ENCODE data around the gene TPP1.

Gene TPP1

GRCh38 chr11:6599881-6600390, 19.3 kb downstream of the TPP1 start:
- H3K4me3 ChIP-seq (ENCODE audit: low read depth, low read length): no peak overlapping the region
- DNase-seq (ENCODE audit: low read depth): no peak
- no peak for TF ChIP-seq CTCF (IDR thresholded peaks at IDR 0.05; ENCODE audit: control insufficient read depth, extremely low read depth, insufficient read depth)

DNA sequence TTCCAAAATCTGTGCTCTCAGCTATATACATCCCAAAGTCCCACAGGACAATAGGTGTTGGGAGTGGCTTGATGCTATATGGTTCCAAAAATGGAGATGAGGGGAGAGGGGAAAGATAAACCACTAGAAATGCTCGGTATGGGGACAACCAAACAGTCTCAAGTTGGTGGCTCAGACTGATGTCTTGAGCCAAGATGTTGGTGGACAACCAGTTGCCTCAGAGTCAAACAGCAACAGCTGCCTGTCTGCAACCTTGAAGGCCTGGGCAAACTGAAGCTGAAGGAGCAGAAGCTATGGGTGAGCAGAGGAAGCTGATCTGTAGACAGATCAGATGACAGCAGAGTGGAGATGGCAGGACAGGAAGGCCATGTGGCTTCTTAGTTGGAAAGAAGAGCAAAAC, 19.8 kb downstream of the TPP1 start:
- no peak for TF ChIP-seq CTCF (IDR thresholded peaks at IDR 0.05; ENCODE audit: control insufficient read depth, extremely low read depth, insufficient read depth)

GRCh38 chr11:6598555-6598954, 20.7 kb downstream of the TPP1 start:
- TF ChIP-seq CTCF (IDR thresholded peaks at IDR 0.05; ENCODE audit: control insufficient read depth, extremely low read depth, insufficient read depth): no peak
- DNase-seq (ENCODE audit: low read depth): no peak
- H3K4me3 ChIP-seq (ENCODE audit: low read depth, low read length): no peak overlapping the region

More for the DNA sequence above, 19.8 kb downstream of the TPP1 start:
- no peak for DNase-seq (ENCODE audit: low read depth)
- no peak overlapping the region for H3K4me3 ChIP-seq (ENCODE audit: low read depth, low read length)

DNA sequence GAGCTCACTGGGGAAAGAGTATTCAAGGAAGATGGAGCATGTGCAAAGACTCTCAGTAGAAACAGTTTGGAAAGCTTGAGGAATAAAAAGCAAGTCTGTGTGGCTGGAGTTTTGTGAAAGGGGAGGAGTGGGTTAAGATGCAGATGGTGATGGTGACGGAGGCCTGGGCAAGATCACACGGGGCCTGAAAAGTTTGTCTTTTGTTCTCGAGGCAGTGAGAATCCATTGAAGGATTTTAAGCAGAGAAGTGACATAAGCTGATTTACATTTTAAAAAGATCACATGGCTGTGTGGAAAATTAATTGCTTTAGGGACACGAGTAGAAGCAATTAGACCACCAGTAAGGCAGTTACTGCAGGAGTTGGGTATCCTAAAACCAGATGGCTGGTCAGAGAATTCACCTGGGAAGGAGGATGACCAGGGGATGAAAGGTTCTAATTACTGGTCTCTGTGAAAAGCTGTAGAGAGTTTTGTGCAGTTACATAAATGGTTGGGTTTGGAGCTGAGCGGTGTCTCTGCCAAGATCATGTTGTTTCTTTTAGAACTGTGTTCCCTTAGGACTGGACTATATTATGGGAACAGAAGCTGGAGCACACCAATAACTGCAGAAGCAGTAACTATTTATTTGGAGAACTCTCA, 22.9 kb downstream of the TPP1 start:
- no peak for DNase-seq (ENCODE audit: low read depth)
- TF ChIP-seq CTCF (IDR thresholded peaks at IDR 0.05; ENCODE audit: control insufficient read depth, extremely low read depth, insufficient read depth): no peak
- H3K4me3 ChIP-seq (ENCODE audit: low read depth, low read length): no peak overlapping the region

DNA sequence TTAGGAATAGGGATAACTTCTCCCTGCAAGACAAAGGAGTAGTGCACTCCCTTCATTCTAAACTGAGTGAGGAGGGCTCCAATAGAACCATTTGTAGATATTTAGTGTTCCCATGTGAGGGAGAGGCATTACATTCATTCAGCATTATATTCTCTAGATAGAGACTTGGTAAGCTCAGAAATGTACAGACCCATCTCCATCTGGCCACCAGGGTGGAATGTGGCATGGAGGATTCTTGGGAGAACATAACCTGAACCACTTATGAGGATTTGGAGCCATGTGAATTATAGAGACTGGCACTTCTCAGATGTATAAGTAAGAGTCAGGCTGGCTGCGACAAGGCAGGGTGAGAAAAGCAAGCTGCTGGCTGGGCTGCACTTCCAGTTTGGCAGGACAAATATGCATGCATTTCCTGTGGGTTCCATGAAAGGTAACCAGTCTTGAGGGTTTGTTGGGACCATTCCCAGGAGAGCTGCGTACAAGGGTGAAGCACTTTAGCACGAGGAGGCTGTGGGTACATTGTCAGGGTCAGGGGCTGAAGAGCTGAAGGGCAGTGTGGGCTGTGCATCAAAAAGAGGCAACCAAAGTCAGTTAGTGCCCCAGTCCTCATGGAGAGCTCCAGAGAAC, 25.0 kb downstream of the TPP1 start:
- no peak for TF ChIP-seq CTCF (IDR thresholded peaks at IDR 0.05; ENCODE audit: control insufficient read depth, extremely low read depth, insufficient read depth)
- H3K4me3 ChIP-seq (ENCODE audit: low read depth, low read length): no peak overlapping the region
- DNase-seq (ENCODE audit: low read depth): no peak

GRCh38 chr11:6588018-6588417, 31.2 kb downstream of the TPP1 start:
- no peak overlapping the region for H3K4me3 ChIP-seq (ENCODE audit: low read depth, low read length)
- TF ChIP-seq CTCF (IDR thresholded peaks at IDR 0.05; ENCODE audit: control insufficient read depth, extremely low read depth, insufficient read depth): no peak
- DNase-seq (ENCODE audit: low read depth): no peak

All from LNCaP clone FGC (cell line).